Suprapubic skin (tissue), 3 donors: ENCODE results near the gene CLEC2D.

Source experiments
- CTCF ChIP-seq, 2 donors: fragments of 200-600 bp in 1 of 2; fragments of 450-650 bp in 1 of 2; sonication (generic) in 1 of 2; IDR thresholded peaks; one replicate each; pipeline ENCODE4 v1.5.1; 2016 to 2019; ENCODE audit warnings: antibody characterized with exemption in 2 of 2, mild to moderate bottlenecking in 1 of 2, moderate library complexity in 1 of 2
- POLR2A ChIP-seq, 2 donors: fragments of 450-650 bp; IDR thresholded peaks; one replicate each; pipeline ENCODE4 v1.6.1; 2017; ENCODE audit warnings: antibody characterized with exemption in 2 of 2, mild to moderate bottlenecking in 2 of 2, moderate library complexity in 2 of 2

GRCh38 chr12:9694241-9694640, 24.7 kb downstream of the CLEC2D start:
- TF ChIP-seq POLR2A (IDR thresholded peaks at IDR 0.05) (no peak), CTCF (IDR thresholded peaks at IDR 0.05) (no peak)
